ENCODE data around the gene STRN3.
"Not testable (repeated sequence)": the region's sequence is repeated elsewhere in the genome, so short reads cannot be mapped to it uniquely, and the experiment has no call there.

STRN3 gene

DNA sequence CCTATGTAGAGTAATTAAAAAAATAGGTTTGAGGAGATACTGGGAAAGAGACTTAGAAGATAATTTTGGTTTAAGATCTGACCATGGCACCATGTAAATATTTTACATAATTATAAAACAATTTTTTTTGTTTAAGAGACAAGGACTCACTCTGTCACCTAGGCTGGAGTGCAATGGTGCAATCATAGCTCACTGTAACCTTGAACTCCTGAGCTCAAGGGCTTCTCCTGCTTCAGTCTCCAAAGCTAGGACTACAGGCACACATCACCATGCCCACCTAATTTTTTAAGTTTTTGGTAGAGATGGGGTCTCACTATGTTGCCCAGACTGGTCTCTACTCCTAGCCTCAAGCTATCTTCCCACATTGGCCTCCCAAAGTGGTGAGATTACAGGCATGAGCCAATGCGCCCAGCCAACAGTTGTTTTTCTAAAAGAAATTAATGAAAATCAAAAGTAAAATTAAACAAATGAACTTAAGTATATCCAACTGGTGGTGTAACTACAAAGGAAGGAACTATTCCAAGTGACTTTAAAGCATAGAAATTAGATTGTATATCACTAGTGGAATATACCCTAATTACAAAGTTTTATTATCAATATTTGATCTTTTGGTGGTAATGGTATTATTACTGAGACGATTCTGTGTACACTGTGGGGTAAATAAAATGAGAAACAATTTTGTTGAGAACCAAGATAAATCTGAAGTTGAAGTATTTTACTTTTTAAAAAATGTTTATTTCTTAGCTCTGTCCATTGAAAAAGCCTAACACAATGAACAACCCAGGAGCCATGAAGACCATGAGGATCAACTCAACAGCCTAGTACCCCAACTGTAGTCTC lies 122.7 kb downstream of the STRN3 start:
- no peak for DNase-seq

DNA sequence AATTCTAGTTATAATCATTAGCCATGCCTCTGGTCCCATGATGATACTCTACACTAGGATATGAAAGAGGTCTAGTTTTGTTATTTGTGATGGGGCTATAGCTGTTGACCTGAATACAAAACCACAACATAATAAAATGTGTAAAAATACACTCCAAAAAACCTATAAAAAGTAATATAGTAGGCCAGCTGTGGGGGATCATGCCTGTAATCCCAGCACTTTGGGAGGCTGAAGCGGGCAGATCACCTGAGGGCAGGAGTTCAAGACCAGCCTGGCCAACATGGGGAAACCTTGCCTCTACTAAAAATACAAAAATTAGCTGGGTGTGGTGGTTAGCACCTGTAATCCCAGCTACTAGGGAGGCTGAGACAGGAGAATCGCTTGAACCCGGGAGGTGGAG lies 129.1 kb downstream of the STRN3 start:
- not testable (repeated sequence) for DNase-seq

DNA sequence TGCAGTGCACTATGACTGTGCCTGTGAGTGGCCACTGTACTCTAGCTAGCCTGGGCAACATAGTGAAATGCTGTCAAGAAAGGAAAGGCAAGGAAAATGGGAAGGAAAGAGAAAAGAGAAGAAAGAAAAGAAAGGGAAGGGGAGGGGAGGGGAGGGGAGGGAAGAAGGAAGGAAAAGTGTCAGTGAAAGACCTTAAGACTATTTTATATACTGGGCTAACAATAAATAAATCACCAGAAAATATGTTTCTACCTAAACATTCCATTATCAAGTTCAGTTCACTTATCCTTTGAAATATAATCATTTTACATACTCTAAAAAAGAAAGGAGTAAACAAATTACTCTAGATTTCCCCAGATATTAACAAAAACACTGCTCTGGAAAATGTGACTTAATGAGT lies 129.7 kb downstream of the STRN3 start:
- DNase-seq, result no peak

DNA sequence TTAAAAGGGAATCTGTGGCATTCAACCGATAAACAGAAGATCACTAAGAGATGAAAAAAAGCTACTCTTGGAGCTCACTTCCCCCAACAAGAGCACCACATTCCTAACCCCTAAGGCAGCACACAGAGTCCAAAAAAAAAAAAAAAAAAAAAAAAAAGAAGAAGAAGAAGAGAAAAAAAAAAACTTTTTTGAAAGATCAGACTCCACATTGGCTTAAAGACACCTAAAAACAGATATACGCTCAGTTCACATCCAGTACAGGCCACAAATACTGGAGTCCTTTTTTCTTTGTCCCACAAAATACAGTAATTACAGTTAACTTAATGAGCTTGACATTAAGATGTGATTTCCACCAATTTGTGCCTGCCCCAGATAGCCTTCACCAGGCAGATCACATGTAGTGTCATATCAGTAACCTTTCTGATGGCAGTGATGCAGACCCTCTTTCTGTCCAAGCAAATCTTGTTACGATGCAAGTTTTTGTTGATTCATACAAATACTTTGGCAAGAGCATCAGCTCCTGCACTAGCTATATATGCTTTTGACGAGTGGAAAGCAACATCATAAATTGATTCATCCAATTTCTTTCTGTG lies 131.2 kb downstream of the STRN3 start:
- DNase-seq, result no peak

DNA sequence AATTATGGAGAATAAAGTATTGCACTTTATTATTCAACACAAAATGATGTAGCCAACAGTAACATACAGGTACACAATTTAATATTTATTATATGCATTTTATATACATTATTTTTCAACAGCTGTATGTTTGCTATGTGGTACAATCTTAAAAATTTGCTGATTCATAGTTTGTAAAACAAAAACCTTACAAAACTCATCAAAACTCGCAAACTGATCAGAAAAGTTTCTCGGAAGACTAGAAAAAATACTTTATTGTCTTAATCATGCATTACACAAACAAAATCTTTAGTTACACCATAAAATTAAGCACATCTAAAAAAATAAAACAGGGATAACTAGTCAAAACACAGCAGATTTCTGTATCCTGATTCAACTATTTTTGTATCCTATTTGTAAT lies 132.4 kb downstream of the STRN3 start:
- no peak for DNase-seq

DNA sequence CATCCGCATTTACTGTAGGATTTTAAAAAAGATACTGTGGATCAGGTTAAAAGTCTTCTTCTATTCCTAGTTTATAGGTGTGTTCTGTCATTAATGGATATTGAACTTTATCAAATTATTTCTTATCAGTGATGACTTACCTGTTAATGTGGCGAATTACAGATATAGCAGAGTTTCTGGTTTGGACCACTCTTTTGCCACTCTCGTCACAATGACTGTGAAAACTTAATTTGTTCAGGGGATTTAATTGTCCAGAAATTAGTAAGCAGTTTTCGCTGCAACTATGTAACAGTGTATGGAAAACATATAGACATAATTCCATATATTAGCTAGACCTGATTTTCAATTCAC lies 137.0 kb downstream of the STRN3 start:
- no peak for DNase-seq

DNA sequence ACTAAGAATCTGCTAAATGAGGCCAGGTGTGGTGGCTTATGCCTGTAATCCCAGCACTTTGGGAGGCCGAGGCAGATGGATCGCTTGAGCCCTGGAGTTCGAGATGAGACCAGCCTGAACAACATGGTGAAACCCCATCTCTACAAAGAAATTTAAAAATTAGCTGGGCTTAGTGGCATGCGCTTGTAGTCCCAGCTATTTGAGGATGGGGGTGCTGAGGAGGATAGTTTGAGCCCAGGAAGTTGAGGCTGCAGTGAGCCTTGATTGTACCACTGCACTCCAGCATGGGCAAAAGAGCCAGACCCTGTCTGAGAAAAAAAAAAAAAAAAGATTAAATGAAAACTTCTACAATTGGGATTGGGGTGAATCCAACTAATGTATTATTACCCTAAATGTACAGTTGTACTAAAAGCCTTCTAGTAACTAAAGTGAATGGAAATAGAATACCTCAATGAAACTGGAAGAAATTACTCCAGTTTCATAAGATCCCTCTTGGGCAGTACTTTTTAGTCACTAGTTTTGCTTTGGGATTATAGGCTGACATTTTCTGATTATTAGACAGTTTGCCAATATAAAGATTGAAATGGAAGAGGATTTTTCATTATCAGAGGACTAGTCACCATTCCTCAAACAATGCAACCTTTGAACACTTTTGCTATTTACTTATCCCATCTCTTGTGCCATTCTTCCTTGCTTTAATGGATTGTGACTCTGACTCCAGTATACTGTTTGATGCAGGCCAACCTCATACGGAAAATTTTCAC lies 137.5 kb downstream of the STRN3 start:
- DNase-seq, result no peak

DNA sequence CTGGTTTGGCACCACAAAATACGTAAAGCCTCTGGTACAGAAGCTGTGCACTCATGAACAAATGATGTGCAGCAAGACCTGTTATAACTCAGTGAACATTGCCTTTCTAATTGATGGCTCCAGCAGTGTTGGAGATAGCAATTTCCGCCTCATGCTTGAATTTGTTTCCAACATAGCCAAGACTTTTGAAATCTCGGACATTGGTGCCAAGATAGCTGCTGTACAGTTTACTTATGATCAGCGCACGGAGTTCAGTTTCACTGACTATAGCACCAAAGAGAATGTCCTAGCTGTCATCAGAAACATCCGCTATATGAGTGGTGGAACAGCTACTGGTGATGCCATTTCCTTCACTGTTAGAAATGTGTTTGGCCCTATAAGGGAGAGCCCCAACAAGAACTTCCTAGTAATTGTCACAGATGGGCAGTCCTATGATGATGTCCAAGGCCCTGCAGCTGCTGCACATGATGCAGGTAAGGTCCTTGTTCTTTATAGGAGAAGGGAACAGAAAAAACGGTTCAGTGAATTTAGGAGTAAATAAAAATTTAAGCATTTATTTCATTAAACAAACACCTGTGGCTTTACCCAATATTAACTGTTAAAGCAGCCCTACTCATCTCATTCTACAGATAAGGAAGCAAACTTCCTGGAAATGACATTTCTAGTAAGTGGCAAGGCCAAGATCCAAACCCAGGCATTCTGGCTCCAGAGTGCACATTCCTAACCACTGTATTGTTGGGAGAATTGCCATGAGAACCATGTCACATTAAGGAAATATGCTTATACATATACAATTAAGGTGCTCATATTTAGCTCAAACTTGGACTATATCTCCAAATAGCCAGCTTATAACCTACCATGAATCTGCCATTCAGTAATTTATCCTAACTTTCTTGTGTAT lies 140.1 kb downstream of the STRN3 start:
- no peak for DNase-seq

DNA sequence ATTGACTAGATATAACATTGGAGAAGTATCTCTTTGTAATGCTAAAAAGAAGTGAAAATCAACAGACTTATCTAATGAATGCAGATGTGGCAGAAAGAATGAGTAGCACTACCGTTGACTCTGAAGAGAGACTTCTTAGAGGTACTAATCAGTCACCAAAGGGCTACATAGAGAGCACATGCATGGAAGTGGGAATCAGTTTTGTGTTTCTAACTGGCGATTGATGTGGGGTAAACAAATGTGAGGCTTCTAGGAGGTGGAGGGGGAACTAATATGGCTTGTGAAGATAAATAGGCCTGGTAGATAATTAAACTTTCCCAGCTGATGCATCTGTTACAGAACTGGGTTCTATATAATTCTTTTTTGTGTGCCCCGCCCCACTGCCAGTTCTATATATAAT lies 141.3 kb downstream of the STRN3 start:
- no peak for DNase-seq

DNA sequence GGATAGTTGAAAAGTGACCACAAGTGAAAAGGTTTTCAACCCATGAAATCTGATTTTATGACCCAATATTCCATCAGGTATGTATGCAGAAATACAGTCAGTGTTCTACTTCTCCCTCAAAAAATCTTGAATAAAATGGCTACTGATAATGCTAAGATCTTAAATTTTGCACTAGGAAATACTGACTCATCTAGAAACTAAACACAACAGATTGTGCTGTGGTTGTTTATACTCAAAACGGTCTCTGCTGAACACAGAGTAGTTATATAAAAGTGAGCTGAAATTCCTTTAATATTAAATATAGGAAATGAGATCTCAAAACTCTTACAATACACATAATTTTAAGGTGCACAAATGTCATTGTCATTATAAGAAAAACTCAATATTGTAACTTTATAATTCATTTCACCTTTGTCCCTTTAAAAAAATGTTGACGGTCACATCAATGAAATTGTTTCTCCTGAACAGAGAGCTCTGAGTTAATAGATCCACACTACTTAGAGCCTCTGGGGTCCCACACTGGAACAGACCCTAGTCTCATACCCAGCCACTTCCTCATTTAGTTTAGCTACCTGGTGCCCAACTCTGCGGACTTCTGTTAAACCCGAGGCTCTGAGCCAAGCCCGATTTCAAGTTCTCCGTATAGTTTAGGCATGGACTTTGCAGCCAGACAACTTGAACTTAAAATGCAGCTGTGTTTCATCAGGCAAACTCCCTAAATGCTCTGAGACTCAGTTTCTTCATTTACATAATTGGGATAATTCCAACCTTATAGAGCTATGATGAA lies 142.5 kb downstream of the STRN3 start:
- DNase-seq, result no peak

DNA sequence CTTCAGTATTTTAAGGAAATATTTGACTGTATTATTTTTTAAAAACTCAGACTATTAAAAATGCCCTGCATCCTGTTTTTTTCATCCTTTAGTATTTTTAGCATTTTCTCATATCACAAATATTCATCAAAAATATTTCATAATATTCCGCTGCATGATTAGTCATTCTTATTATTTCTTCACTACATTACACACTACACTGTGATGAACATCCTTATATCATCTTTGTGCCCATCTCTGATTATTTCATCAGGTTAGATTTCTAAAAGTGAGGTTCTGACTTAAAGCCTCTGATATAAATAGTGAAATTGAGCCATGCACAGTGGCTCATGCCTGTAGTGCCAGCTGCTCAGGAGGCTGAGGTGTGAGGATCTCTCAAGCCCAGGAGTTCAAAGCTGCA lies 143.7 kb downstream of the STRN3 start:
- DNase-seq, result no peak

DNA sequence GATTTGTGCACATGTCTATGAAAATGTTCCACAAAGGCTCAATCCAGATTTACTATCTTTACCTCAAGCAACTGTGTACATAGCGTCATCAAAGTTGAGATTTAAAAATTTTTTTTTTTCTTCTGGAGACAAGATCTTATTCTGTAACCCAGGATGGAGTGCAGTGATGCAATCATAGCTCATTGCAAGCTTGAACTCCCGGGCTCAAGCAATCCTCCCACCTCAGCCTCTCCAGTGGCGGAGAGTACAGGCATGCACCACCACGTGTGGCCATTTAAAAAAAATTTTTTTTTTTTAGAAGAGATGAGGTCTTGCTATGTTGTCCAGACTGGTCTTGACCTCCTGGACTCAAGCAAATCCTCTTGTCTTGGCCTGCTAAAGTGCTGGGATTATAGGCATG lies 149.5 kb downstream of the STRN3 start:
- no peak for DNase-seq

DNA sequence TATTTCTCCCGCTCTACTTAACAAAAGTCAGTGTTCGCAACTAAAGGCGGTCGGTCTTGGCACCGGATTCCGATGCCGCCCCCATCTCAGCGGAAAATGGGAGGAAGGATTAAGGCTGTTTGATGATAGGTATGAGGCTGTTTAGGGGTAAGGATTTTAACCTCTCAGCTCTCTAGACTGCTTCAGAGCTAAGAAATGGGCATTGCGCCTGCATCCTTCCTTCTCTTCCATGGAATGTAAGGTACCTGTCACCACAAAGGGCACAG lies 150.5 kb downstream of the STRN3 start:
- no peak for DNase-seq

DNA sequence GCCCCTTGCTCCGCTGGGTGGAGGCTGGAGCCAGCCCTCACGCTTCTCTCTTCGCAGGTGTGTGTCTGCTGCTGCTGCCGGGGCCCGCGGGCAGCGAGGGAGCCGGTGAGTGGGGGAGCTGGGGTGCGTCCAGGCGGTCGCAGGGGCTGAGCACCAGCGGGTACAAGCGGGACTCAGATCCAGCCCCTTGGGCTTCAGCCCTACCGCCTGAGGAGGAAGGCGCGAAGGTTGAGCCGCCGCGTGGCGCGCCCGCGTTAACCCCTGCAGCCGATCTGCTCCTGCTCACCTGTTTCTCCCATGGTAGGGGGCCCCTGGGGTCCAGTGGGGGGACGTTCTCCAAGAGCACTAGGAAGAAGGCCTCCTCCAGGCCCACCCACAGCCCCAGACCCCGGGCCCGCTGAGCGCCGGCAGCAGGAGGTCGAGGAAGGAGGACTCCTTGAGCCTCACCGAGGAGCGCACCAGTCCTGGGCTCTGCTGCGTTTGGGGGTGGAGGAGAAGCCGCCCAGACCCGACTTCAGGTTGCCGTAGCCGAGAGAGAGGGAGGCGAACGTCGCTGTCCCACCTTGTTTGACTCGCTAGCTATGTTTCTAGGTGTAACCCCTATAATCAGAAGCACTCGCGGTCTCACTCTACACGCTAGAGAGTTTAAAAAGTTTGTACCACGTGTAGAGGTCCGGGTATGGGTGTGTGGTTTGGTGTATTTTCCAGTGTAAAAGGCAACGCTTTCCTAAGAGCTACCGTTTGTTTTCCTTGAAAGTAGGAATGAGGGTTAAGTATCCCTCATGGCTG lies 151.0 kb downstream of the STRN3 start:
- DNase-seq, result no peak

DNA sequence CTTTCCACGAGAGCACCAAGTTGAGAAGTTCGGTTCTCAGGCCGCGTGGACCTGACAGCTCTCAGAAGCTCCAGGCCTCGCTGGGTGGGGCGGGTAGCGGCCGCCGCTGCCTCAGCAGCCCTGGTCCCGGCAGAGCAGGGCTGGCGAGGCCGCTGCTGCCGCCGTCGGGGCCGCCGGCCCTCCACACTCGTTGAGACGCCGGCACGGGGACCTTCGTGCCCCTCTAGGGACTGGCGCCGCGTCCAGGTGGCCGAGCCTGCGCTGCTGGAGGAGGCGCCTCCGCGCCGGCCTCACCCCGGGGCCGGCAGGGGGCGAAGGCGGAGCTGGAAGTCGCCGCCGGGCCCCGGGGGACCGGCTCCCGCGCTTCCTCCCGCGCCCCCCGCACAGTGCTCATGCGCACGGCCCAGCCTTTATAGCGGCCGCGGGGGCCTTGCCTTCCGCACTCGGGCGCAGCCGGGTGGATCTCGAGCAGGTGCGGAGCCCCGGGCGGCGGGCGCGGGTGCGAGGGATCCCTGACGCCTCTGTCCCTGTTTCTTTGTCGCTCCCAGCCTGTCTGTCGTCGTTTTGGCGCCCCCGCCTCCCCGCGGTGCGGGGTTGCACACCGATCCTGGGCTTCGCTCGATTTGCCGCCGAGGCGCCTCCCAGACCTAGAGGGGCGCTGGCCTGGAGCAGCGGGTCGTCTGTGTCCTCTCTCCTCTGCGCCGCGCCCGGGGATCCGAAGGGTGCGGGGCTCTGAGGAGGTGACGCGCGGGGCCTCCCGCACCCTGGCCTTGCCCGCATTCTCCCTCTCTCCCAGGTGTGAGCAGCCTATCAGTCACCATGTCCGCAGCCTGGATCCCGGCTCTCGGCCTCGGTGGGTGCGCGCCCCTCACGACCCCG lies 151.8 kb downstream of the STRN3 start, which contains the start of gene COCH:
COCH (plus strand) TSS at position 440 of the 879 bp plus-strand sequence; CDS start at position 820, 380 bp downstream.
- DNase-seq, result no peak

DNA sequence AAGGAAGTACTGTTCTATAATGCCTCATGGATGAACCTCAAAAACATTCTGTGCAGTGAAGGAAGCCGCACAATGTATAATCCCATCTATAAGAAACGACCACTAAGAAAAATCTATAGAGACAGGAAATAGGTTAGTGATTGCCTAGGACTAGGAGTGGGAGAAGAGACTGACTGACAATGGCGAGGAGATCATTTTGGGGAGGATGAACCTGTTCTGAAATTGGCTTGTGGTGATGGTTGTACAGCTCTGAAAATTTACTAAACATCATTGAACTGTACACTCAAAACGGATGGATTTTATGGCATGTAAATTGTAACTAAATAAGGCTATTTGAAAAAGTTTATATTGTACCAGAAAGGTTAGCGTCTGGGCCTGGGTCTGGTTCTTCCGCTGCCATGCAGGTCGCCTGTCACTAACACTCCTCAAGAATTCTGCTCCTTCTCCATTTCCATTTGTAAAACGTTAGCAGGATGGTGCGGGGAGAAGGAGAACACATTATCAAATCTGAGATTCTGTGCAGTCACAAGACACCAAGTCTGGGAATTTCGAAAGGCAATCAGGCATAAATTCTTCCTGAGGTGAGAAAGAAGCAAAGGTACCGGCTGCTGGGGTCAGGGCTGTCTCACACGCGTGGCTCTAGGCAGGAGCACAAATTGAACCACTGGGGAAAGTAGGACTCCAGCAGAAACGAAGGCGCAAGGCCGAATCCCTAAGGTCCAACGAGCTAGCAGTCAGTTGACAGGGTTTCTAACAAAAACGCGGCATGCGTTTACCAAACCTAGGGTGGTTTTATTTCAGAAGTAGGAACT lies 152.7 kb downstream of the STRN3 start:
- no peak for DNase-seq

DNA sequence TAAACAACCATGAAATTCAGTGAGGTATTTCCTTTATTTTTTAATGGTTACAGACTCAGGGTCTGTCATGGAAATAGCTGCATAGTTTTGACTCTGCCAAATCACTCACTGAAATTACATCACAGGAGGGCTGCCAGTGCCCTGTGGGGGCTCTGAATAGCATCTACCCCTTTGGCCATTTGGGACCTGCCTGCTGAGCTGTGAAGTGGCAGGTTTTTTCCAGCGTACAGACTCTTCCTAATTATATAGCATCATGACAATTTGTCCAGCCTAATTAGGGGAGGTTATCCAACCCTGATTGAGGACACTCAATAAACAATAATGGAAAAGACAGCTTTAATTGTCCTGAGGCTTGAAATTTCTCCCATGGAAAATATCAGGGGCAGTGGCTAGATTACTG lies 153.6 kb downstream of the STRN3 start:
- no peak for DNase-seq

DNA sequence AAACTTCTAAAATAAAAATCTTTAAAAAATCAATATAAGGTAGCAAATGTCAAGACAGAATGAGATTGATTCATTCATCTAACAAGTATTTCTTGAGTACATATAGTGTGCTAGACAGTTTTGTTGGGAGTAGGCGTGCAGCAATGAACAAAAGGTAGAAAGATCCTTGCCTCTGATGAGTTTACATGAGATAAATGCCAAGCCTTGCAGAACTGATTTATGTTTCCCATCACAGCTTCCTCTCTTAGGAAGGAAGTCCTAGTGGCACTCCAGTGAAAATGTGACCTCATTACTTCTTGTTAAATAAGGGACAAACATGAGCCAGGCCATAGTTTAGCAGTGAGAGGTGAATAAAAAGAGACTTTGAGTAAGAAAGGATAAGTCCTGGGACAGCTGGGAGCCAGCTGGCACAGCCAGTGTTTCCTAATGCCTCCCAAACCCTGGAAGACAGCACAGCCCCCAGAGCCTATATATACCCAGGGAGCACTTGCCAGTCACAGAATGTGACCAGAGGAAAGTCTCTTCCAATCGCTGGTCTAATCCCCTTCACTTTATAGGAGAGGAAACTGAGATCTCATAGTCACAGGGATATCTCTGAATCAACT lies 156.5 kb downstream of the STRN3 start:
- DNase-seq, result no peak

DNA sequence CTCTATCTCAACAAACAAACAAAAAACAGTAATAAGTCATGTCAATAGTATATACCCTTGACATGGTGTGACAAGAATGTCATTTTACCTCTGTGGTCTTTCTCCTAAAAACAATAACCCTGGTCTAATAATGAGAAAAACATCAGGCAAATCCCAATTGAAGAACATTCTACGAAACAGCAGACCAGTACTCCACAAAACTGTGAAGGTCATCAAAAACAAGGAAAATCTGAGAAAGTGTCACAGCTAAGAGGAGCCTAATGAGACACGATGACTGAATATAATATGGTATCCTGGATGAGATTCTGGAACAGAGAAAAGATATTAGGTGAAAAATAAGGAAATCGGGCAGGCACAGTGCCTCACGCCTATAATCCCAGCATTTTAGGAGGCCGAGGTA lies 157.4 kb downstream of the STRN3 start:
- no peak for DNase-seq
